Fibroblast of pulmonary artery (primary cell): ENCODE measurements around the gene OSM.

Source experiments
- DNase-seq: peaks from one replicate; pipeline ENCODE4 v3.0.0-alpha.2; 2010; ENCODE audit warnings: low read depth
- H3K4me3 ChIP-seq: replicated peaks from 2 replicates; pipeline ENCODE4 v1.5.1; 2011; ENCODE audit warnings: low read depth, mild to moderate bottlenecking, control low read depth, low read length, moderate library complexity
- CTCF ChIP-seq: IDR thresholded peaks from 2 replicates; pipeline ENCODE4 v1.5.1; 2011; ENCODE audit warnings: mild to moderate bottlenecking, control low read depth, low read length, inconsistent platforms; ENCODE audit errors: missing control alignments

Gene OSM

GRCh38 chr22:30284666-30285065 is 18.0 kb upstream of the OSM start:
- DNase-seq = no peak
- no peak for TF ChIP-seq CTCF
- no peak overlapping the region for H3K4me3 ChIP-seq

- no peak overlapping the region for H3K4me3 ChIP-seq
- no peak for TF ChIP-seq CTCF
These were observed 17.5 kb upstream of the OSM start for GRCh38 chr22:30284172-30284571.

DNA sequence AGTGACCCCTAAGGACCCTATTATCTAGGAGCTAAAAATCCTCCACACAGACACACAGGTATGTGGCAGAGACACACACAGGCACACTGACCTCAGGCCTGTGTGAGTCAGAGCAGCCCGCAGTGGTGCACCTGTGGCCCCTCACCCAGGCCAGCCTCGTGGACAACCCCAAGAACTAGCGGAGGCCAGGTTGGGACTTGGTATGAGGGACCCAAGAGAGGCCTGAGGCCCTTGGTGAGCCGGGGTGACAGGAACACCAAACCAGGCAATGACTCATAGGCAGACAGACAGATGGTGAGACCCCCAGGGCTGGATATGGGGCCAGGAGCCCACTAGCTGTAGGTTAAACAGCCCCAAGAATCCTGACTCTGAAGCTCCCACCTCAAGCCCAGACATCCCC is 16.7 kb upstream of the OSM start:
- no peak for TF ChIP-seq CTCF
- DNase-seq = no peak
- no peak overlapping the region for H3K4me3 ChIP-seq

More at GRCh38 chr22:30284172-30284571, 17.5 kb upstream of the OSM start:
- DNase-seq = no peak

GRCh38 chr22:30282616-30283046 is 16.0 kb upstream of the OSM start:
- no peak for TF ChIP-seq CTCF
- H3K4me3 ChIP-seq = no peak overlapping the region
- no peak for DNase-seq

DNA sequence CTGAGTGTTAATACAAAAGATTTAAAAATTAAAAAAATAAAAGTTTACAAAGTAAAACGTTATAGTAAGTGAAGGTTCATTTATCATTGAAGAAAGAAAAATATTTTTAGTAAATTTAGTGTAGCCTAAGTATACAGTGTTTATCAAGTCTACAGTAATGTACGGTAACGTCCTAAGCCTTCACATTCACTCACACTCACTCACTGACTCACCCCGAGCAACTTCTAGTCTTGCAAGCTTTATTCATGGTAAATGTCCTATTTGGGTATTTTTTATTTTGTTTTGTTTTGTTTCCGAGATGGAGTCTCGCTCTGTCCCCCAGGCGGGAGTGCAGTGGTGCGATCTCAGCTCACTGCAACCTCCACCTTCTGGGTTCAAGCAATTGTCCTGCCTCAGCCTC is 13.9 kb upstream of the OSM start:
- TF ChIP-seq CTCF = no peak
- H3K4me3 ChIP-seq = no peak overlapping the region
- no peak for DNase-seq

DNA sequence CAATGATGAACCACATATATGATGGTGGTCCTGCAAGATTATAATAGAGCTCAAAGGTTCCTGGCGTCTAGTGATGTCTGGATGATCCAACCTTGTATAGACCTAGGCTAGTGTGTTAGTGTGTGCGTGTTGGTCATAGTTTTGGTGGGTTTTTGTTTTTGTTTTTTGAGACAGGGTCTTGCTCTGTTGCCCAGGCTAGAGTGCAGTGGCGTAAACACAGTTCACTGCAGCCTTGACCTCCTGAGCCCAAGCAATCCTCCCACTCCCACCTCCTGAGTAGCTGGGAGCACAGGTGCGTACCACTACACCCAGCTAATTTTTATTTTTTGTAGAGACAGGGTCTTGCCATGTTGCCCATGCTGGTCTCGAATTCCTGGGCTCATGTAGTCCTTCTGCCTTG is 13.3 kb upstream of the OSM start:
- no peak for TF ChIP-seq CTCF
- DNase-seq = no peak
- no peak overlapping the region for H3K4me3 ChIP-seq

DNA sequence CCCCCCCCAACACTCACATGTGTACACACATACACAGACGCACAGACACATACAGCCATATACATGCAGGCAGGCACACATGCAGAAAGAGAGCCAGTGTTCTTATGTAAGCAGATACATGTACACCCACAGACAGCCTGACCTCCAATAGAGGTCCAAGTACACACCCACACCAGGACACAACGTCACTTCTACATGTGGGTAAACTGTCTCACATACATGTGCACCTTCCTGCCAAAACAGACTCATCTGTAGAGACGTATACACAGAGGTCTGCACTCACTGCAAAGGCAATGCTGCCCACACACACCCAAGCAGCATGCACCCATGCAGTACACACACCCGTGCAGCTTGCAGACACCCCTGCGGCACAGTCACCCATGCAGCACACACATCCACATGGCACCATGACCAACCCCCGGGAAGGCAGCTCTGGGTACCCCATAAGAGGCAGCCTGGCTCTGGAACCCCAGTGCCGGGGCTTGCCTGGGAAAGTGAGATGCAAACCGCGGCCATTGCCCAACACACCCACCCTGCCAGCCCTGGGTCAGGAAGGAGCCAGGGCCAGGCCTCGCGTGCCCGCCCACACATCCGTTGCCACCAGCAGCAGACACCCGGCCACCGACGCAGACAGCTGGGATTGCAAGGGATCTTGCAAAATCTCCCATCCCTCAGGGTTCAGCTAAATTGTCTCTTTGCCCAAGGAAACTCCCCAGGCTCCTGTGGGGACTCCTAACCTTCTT is 12.6 kb upstream of the OSM start:
- H3K4me3 ChIP-seq = no peak overlapping the region
- no peak for TF ChIP-seq CTCF
- DNase-seq = no peak
